Stimulated activated CD4-positive, alpha-beta T cell treated with anti-CD3 and anti-CD28 coated beads, TNF-alpha, amount 100 ng/mL, for 1 hour (primary cell): ENCODE results near the gene ANXA7.

Experiments used
- DNase-seq, 3 donors: peaks; one replicate each; pipeline ENCODE4 v3.0.0-alpha.2; 2020; ENCODE audit warnings: low read depth in 3 of 3, low spot score in 1 of 3

ANXA7 gene

GRCh38 chr10:73413528-73414229 is at the start of gene ANXA7:
Gene ANXA7, minus strand, starts transcription at chr10:73414058. Its CDS starts 13,202 bp downstream, at chr10:73400856.
- peak; percentile 74 to 96 (median 79) for DNase-seq

DNA sequence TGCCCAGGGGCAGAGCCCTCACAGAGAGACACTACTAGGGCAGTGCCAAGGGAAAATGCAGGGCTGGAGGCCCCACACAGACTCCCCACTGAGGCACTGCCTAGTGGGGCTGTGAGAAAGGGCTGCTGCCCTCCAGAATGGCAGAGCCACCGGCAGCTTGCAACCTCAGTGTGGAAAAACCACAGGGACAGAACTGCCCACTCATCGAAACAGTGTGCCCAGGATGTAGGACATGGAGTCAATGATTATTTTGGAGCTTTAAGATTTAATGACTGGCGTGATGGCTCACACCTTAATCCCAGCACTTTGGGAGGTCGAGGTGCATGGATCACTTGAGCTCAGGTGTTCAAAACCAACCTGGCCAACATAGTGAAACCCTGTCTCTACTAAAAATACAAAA is 47.0 kb upstream of the ANXA7 start:
- DNase-seq = no peak

DNA sequence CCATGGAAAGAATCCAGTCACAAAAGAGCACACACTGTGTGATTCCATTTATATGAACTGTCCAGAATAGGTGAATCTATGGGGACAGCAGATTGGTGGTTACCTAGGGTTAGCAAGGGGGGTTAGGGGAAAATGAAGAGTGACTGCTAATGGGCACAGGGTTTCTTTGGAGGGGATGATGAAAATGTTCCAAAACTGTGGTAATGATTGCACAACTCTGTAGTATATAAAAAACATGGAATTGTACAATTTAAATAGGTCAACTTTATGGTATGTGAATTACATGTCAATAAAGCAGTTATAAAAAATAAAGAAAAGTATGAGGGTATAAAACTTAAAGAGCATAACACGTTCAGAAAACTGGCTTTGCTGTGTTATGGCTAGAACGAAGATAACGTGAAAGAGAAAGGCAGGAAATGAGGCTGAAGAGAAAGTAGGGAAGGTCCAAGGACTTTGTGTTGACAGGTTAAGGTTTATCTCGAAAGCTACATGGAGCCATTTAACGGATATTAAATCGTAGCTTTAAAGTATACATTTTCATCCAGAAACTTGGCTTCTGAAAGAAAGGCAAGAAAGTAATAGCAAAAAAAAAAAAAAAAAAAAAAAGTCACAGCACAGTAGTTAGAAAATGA is 45.9 kb upstream of the ANXA7 start:
- DNase-seq = no peak

DNA sequence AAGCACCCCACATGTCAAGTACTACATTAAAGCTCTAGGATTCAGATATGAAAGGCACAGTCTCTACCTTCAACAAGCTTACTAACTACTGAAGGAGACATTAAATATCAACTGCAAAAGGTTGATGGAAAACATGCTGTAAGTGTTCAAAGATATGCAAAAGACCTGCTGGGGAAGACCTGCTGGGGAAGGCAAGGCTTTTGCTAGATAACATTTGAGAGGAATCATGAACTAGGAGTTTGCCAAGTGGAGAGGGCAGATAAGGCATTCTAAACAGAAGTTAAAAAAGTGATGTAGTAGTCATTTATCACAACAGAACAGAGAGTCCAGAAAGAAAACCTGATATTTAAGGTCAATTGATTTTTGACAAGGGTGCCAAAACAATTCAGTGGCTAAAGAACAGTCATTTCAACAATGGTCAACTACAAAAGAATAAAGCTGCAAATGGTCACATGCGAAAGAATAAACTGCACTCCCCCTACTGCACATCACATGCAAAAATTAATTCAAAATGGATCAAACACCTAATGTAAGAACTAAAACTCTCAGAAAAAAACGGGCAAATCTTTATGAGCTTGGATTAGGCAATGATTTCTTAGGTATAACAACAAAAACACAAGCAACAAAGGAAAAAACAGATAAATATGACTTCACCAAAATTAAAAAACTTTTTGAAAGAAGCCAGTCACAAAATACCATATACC is 42.5 kb upstream of the ANXA7 start:
- no peak for DNase-seq

DNA sequence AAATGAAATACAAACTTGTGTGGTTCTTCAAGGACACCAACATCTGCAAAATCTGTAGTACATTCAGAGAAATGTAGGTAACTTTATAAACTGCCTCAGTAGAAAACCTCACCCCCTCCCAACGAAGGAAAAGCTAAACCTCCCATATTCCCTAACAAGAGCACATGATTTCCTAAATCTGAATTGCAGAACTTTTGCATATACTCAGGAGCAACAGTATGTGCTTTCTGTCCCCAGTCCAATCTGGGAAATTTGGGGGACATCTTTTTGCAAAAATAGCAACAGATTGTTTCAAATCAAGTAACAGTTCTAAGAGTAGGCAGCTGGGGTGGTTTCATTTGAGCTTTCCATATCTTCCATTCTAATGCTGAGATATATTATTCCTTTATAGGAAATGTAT is 35.3 kb upstream of the ANXA7 start:
- no peak for DNase-seq

DNA sequence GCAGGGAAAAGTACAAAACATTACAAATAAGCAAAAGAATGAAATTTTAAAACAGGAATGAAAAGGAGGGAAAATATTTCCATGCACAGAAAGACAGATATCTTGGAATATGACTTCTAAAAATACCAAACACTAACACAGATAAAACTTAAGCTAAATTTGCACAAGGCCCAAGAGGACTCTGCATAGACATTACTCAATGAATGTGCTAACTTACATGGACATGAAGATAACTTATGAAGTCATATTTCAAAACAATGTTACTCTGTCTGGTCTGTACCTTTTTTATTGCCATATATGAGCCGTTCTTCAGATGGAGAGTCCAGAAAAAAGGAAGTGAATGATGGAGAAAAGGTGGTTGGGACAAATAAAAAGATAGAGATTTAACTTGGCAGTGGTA is 34.5 kb upstream of the ANXA7 start:
- DNase-seq = no peak

- no peak for DNase-seq
Observed at GRCh38 chr10:73446926-73447325, 33.1 kb upstream of the ANXA7 start.

DNA sequence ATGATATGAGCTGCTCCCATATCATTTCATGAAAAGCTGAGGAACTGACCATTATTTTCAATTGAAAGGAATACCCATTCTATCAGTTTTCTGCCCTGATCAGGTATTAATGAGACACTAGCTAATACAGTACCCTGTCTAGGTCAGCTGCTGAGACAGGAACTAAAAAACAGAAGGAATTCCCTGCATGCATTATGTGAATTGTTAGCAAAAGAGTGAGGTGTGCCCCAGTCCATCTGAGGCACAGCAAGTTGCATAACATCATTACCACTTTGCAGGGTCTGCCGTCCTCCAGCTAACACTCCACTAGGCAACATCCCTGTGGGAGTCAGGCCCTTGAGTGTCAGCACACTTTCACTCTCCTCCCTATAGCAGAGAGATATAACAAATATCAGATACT is 30.6 kb upstream of the ANXA7 start:
- DNase-seq = no peak

GRCh38 chr10:73439605-73440312 is 25.9 kb upstream of the ANXA7 start:
- no peak for DNase-seq

- no peak for DNase-seq
Observed at GRCh38 chr10:73439055-73439454, 25.2 kb upstream of the ANXA7 start.

DNA sequence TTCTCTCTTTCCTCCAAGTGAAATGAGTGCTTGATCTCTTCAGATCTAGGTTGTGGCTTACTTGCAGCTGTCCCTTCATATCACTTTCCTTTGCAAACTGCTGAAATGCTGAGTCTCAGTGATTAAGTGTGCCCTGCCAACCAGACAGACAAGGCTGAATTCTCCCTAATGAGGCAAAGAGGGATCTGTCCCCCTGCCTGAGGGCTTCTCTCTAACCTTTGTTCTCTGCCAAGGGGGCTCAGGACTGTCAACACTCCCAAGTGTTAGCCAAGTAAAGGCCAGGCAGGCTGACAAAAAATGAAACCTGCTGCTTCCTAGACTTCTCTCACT is 19.6 kb upstream of the ANXA7 start, which contains the start of gene MSS51:
Gene MSS51, minus strand, starts transcription at position 24 of the 330 bp plus-strand sequence. CDS start 5,277 bp downstream, outside the sequence.
- DNase-seq = no peak

- no peak for DNase-seq
Observed at GRCh38 chr10:73432646-73433537, 19.0 kb upstream of the ANXA7 start.

- DNase-seq = no peak
Observed at GRCh38 chr10:73426318-73426717, 12.5 kb upstream of the ANXA7 start.

DNA sequence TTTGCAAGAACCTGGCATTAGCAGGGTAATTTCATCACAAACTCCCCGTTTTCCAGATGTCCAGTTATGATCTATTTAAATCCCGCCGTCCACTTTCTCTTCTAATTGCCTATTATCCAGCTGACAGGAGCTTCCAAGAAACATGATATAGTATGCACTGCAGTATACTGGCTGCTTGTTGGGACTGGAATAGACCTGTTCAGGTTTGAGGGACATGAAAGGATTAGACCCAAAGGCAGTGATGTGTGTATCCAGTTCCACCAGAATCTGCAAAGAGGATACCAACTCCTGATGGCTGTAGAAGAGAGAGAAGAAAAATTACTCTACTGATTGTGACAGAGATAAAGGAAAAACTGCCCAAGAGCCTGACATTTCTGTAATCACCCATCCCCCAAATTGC is 10.6 kb upstream of the ANXA7 start:
- DNase-seq = no peak

DNA sequence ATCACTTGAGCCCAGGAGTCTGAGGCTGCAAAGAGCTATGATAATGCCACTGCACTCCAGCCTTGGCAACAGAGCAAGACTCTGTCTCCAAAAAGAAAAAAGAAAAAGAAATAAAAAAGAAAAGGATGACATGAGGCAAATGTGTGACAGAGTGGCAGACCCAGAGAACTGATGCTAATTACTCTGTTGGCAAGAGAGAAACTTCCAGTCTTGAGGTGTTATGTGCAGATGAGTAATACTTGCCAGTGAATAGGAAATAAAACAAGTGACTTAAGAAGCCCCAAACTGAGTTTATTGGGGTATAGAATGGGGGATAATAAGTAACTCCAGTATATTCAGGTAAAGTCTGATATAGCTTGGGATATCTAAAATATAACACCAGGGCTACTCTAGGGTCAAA is 9.5 kb upstream of the ANXA7 start:
- no peak for DNase-seq

DNA sequence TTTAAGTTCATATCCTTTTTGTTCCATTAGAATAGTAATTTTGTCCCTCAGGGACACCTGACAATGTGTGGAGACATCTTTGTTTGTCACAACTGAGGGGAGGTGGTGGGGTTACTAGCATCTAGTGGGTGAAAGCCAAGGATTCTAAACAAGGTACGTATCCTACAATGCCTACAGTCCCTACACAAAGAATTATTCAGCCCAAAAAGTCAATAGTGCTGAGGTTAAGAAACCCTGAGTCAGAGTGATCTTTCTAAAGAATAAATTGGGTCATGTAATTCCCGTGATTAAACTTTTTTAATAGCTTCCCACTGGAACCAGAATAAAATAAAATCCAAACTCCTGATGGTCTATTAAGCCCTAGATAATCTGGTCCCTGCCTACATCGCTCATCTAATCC is 2.7 kb upstream of the ANXA7 start:
- DNase-seq = no peak

DNA sequence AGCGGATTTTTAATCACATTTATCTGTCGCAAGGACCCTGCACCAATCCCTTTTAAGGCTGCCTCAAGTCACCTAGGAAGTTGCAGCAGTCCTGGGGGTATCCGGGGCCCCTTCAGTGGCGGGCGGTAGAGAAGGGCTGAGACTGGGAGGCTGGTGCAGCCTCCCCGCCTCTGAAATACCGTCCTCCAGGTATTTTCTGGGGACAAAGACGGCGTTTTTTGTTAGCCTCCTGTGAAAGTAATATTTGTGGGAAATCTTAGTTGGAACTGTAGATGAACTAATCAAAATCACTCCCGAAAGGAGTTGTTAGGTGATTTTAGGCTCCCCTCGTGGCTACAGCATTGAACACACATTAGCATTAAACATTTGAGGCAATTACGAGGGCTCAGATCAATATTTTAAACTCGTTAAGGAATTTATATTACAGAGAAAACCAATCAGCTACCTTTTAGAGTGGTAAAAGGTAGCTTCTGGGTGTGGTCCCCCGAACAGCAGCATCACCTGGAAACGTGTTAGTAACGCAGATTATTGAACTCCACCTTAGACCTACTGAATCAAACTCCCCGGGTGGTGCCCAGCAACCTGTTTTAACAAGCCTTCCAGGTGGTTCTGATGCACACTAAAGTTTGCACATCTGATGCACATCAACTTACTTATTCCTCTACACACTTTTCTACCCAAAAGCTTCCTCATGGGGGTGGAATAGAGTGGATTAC is 530 bp upstream of the ANXA7 start:
- DNase-seq = no peak

DNA sequence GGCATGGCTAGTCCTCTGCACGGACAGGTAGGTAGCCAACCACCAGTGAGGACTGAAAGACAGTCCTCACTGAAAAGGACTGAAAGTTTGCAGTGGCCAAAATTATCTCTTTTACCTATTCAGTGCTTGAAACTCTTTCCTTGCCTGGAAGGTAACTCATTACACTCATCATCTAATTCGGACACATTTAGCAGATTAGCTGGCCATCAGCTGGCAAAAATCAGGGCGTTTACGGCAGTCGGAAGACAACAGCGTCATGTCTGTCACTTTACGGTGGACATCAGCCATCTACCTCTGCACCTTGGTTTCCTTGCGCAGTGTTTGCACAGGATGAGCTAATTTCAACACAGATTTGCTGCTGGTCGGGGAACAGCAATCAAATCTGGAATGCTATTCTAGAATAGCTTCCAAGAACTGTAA is 740 bp downstream of the ANXA7 start:
- DNase-seq = peak in 2 of 3 donors; percentile 2 to 11

GRCh38 chr10:73410897-73411296 is 3.0 kb downstream of the ANXA7 start:
- DNase-seq = no peak

DNA sequence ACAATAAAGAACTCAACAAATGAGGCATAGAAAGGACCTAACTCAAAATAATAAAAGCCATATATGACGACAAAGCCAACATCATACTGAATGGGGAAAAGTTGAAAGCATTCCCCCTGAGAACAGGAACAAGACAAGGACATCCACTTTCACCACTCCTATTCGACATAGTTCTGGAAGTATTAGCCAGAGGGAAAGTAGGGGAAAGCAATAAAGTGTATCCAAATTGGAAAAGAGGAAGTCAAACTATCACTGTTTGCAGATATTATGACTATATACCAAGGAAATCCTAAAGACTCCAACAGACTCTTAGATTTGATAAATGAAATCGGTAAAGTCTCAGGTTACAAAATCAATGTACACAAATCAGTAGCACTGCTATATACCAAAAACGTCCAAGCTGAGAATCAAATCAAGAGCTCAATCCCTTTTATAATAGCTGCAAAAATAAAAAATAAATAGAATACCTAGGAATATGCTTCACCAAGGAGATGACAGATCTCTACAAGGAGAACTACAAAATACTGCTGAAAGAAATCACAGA is 4.8 kb downstream of the ANXA7 start:
- DNase-seq = no peak
